Body of pancreas (tissue), 4 donors: ENCODE results near the gene MAD1L1. TPM values are rescaled to one million over a fixed set of nuclear protein-coding genes. Genes with fewer than 3 reads are reported as not detected.

Experiments used
- ATAC-seq: fragments of 150-250 bp; one replicate; pipeline ENCODE4 v1.9.1; 2016
- DNase-seq, 4 donors: peaks; one replicate each; pipeline ENCODE4 v3.0.0-alpha.2; 2019
- H3K27ac ChIP-seq, 4 donors: fragments of 200-600 bp; sonication (generic); 1 replicate in 3 of 4; 2 replicates in 1 of 4; pipeline versions ENCODE4 v1.5.1 to v1.6.1; 2016 to 2019; ENCODE audit warnings: mild to moderate bottlenecking in 1 of 4, mixed read lengths in 1 of 4, moderate library complexity in 1 of 4
- H3K27me3 ChIP-seq, 2 donors: fragments of 200-600 bp; sonication (generic); one replicate each; pipeline ENCODE4 v1.6.0; 2016; ENCODE audit warnings: mild to moderate bottlenecking in 1 of 2
- H3K36me3 ChIP-seq, 2 donors: fragments of 200-600 bp; sonication (generic); replicated peaks in 1 of 2; 2 replicates each; pipeline ENCODE4 v1.5.1; 2016; ENCODE audit warnings: low read depth in 2 of 2; ENCODE audit not compliant: insufficient read depth in 1 of 2
- H3K4me1 ChIP-seq: fragments of 200-600 bp; sonication (generic); one replicate; pipeline ENCODE4 v1.6.0; 2016
- H3K4me3 ChIP-seq, 2 donors: fragments of 200-600 bp; sonication (generic); 1 replicate in 1 of 2; 2 replicates in 1 of 2; pipeline ENCODE4 v1.5.1; 2016 to 2019
- H3K9me3 ChIP-seq, 3 donors: fragments of 200-600 bp; sonication (generic); 1 replicate in 2 of 3; 2 replicates in 1 of 3; pipeline ENCODE4 v1.5.1; 2016
- POLR2A ChIP-seq, 3 donors: fragments of 450-650 bp; IDR thresholded peaks; one replicate each; pipeline ENCODE4 v1.6.1; 2016; ENCODE audit warnings: antibody characterized with exemption in 3 of 3, mild to moderate bottlenecking in 2 of 3
- WGBS, 2 donors: methylation state at CpG; one replicate each; pipeline ENCODE4 v1.1.5; 2017; 5-methylcytosine and 5-hydroxymethylcytosine counted together
- intact Hi-C: fragments of 100-400 bp; cut with DNase I; formaldehyde crosslinking; loops from one replicate; pipeline ENCODE4 v1.15.1; 2023
- total RNA-seq, 2 donors: library from RNA; depleted of rRNA; stranded (reverse); fragments of >200 nt; gene quantifications; one replicate each; pipeline ENCODE4 v1.1.0, GENCODE V29; 2016
- TF ChIP-seq, protein P1 (sequence below), 7 experiments: fragments of 450-650 bp in 4 of 7; fragments of 200-600 bp in 3 of 7; sonication (generic) in 3 of 7; IDR thresholded peaks; one replicate each; pipeline ENCODE4 v1.5.1; 2016 to 2019; ENCODE audit warnings: antibody characterized with exemption in 7 of 7

MAD1L1 gene
- total RNA-seq, 2 donors from 2014 or later, result 14.0 to 66.9 TPM

DNA sequence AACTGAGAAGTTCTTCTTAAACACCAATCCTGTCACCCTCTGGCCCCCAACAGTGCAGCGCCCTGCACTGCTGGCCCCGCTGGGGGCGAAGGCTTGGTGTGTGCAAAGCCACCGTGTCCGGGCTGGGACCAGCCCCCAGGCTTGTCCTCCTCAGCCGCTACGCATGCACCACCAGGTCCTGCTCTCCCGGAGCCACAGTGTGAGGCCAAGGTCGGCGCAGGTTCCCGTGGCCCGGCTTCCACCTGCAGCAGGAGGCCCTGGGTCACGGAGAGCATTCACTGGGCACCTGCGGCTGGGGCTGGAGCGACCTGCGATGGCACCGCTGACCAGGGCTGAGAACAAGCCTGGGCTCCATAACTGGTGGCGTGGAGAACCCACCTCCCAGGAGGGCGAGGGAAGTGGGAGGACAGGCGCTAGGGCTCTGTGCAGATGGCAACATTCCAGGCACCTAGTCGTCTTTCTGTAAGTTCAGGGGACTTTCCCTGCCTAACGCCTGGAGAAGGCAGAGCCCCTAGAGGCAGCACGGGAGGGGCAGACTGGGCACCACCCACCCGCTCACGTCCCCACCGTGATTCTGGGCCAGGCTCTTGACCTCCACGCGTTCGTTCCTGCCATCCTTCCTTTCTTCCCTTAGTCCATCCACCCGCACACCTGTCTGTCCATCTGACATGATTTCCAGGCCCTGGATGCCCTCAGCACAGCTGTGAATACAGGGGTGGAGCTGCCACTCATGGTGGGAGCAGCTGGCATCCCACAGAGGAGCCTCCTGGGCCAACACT lies 291.1 kb downstream of the MAD1L1 start:
- 81 to 87% methylated on average over 23 to 29 of the region's 30 CpGs for WGBS, 2 donors
- no peak overlapping the region for H3K27ac ChIP-seq
- no peaks in the 10 kb centered on the region for H3K27me3 ChIP-seq
- ATAC-seq, result no peak
- TF ChIP-seq, protein P1, sequence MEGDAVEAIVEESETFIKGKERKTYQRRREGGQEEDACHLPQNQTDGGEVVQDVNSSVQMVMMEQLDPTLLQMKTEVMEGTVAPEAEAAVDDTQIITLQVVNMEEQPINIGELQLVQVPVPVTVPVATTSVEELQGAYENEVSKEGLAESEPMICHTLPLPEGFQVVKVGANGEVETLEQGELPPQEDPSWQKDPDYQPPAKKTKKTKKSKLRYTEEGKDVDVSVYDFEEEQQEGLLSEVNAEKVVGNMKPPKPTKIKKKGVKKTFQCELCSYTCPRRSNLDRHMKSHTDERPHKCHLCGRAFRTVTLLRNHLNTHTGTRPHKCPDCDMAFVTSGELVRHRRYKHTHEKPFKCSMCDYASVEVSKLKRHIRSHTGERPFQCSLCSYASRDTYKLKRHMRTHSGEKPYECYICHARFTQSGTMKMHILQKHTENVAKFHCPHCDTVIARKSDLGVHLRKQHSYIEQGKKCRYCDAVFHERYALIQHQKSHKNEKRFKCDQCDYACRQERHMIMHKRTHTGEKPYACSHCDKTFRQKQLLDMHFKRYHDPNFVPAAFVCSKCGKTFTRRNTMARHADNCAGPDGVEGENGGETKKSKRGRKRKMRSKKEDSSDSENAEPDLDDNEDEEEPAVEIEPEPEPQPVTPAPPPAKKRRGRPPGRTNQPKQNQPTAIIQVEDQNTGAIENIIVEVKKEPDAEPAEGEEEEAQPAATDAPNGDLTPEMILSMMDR (IDR thresholded peaks at IDR 0.05), result no peak
- no peak for TF ChIP-seq POLR2A (IDR thresholded peaks at IDR 0.05)
- no peaks in the 10 kb centered on the region for H3K4me1 ChIP-seq
- peak in 1 of 4 donors; percentile 4 for DNase-seq
- intact Hi-C loops, result no loop called here
- H3K9me3 ChIP-seq, result no peaks in the 10 kb centered on the region
- no peak overlapping the region for H3K4me3 ChIP-seq
- H3K36me3 ChIP-seq, result no peaks in the 10 kb centered on the region

DNA sequence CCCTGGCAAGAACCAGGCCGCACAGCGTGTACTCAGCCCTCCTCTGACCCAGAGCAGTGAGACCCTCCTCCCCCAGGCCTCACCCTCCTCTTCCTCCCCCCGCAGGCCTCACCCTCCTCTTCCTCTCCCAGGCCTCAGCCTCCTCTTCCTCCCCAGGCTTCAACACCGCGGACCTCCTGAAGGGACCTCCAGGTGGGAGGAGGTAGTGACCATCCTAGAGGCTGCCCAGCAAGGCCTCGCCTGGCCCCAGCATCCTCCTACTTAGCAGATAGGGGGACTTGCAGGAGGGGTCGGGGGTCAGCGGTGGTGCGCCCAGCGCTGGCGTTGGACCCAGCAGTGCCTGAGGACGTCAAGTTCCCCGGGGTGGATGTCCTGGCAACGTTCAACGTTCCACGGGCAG lies 291.9 kb downstream of the MAD1L1 start:
- WGBS, 2 donors, result 77 to 81% methylated on average over 5 to 16 of the region's 16 CpGs
- no peak for ATAC-seq
- H3K27ac ChIP-seq, result peak overlapping the region in 2 of 4 donors; percentile 12 to 47
- H3K36me3 ChIP-seq, result no peaks in the 10 kb centered on the region
- H3K27me3 ChIP-seq, result no peaks in the 10 kb centered on the region
- intact Hi-C loops, result no loop called here
- H3K4me1 ChIP-seq, result no peaks in the 10 kb centered on the region
- no peaks in the 10 kb centered on the region for H3K9me3 ChIP-seq
- no peak for TF ChIP-seq POLR2A (IDR thresholded peaks at IDR 0.05)
- TF ChIP-seq, protein P1 (IDR thresholded peaks at IDR 0.05), result no peak
- H3K4me3 ChIP-seq, result no peak overlapping the region
- DNase-seq, result peak in 1 of 4 donors; percentile 5

- Histone ChIP-seq H3K4me3 (no peak overlapping the region), H3K27ac (peak overlapping the region in 2 of 4 donors; percentile 12 to 49), H3K27me3 (no peaks in the 10 kb centered on the region), H3K9me3 (no peaks in the 10 kb centered on the region), H3K4me1 (no peaks in the 10 kb centered on the region), H3K36me3 (no peaks in the 10 kb centered on the region)
- TF ChIP-seq POLR2A (IDR thresholded peaks at IDR 0.05), result peak in 1 of 3 donors; percentile 21
- TF ChIP-seq, protein P1 (IDR thresholded peaks at IDR 0.05), result no peak
- intact Hi-C loops, result no loop called here
- DNase-seq (peak in 2 of 4 donors; percentile 39 to 74), ATAC-seq (peak; percentile 36)
- 61 to 81% methylated on average over 11 to 21 of the region's 21 CpGs for whole genome bisulfite sequencing, 2 donors
Observed at GRCh38 chr7:1940402-1940786, 292.4 kb downstream of the MAD1L1 start.

DNA sequence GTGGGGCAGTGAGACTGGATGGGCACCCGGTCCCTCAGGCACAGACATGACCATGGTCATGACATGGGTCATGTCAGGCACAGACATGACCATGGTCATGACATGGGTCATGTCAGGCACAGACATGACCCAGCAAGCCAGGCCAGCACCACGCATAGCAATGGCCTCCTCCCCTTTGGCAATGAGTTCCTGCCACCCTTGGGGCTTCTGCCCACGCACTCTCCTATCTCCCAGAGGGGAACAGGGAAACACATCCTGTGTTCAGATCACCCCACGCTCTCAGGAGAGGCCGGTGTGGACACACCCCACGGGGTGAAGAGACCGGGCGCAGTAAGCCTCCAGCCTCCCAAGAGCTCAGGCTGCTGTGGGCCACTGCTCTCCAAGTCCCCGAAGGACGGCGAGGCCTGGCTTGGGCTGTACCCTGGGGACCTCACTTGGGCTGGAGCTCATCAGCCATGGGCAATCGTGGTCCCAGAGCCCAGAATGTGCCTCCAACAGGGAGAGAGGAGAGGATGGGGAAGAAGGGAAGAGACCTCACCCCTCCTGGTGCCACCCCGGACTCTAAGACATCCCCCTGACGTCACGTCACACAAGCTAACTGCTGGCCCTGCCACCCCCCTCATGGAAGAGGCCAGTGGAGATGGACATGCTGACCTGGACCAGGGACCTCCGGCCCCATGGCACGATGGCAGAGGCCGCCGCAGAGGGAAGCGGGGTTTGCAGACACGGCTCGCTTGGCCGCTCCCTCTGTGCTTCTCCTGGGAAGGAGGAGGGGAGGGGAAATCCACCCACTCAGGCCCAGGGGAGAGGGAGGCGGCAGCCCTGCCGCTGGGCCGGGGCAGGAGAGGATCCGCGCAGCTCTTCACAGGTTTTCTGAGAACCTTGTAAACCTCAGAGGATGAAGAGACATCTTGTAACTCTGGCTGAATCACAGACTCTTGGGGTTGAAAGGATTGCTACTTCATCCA lies 293.0 kb downstream of the MAD1L1 start:
- Histone ChIP-seq H3K4me3 (no peak overlapping the region), H3K27me3 (no peaks in the 10 kb centered on the region), H3K36me3 (no peaks in the 10 kb centered on the region), H3K4me1 (no peaks in the 10 kb centered on the region), H3K27ac (peak overlapping the region in 2 of 4 donors; percentile 12 to 49), H3K9me3 (no peaks in the 10 kb centered on the region)
- DNase-seq (peak in 1 of 4 donors; percentile 5), ATAC-seq (no peak)
- intact Hi-C loops, result no loop called here
- TF ChIP-seq, protein P1 (IDR thresholded peaks at IDR 0.05), result no peak
- no peak for TF ChIP-seq POLR2A (IDR thresholded peaks at IDR 0.05)
- WGBS, 2 donors, result 74 to 100% methylated on average over 5 to 28 of the region's 28 CpGs
